Measurements from ENCODE around the gene MEIOSIN.

The MEIOSIN gene

DNA sequence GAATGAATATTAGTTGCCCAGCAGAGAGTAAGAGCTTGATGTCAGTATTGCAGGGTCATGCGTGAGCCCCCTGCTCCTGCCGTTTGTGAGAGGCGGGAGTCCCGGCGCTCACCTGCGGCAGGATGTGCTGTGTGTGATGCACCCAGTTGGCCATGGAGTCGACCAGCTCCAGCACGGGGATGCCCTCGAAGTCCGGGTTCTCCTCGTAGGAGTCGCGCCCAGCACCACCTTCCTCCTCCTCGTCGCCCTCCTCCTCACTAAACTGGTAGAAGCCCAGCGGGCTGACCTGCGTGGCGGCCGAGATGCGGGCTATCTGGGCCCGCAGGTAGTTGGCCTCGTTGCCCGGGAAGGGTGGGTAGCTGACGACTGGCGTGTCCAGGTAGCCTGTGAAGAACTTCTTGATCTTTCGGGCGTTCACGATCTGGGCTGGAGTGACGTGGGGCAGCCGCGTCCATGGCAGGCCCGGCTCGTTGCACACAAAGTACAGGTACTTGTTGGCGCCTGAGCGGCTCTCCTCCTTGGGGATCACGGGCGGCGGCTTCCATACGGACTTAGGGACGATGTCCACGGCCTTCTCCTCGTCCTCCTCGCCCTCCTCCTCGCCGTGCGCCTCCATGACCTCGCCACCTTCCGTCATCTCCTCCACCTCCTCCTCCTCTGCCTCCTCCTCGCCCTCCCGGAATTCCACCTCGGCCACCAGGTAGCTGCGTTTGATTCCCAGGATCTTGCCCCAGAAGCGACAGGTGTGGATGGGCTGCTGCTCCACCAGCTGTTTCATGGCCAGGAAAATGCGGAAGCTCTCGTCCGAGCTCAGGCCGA is 71.1 kb downstream of the MEIOSIN start:
- TF ChIP-seq ZNF274 (IDR thresholded peaks at IDR 0.05; ENCODE audit: low read depth, low read length) = no peak
- H3K4me3 ChIP-seq (ENCODE audit: low read length) = no peak overlapping the region

DNA sequence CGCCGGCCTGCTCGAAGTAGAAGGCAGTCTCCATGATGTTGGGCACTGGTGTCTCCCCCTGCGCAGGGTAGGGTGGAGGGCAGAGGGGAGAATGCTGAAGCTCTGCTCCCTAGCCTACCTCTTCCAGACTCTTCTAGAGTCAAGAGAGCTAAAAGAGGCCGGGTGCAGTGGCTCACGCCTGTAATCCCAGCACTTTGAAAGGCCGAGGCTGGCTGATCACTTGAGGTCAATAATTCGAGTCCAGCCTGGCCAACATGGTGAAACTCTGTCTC is 71.7 kb downstream of the MEIOSIN start:
- TF ChIP-seq ZNF274 (IDR thresholded peaks at IDR 0.05; ENCODE audit: low read depth, low read length) = no peak
- no peak overlapping the region for H3K4me3 ChIP-seq (ENCODE audit: low read length)

DNA sequence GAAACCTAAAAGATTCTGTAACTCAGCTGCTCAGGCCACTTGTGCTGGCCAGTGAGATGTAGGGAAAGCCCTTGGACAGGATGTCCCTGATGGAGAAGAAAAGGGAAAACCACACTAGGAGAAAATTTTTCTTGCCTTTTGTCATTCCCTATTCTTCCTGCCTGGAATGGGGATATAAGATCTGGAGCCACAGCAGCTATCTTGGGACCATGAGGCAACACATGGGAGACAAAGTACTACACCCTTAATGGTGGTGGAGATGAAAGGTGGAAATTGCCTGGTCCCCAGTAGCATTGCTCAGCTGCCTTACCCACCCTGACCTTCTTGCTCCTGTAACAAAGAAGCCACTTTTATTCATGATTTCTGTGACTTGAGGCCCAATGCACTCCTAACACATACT is 72.5 kb downstream of the MEIOSIN start:
- TF ChIP-seq ZNF274 (IDR thresholded peaks at IDR 0.05; ENCODE audit: low read depth, low read length) = no peak
- H3K4me3 ChIP-seq (ENCODE audit: low read length) = no peak overlapping the region

DNA sequence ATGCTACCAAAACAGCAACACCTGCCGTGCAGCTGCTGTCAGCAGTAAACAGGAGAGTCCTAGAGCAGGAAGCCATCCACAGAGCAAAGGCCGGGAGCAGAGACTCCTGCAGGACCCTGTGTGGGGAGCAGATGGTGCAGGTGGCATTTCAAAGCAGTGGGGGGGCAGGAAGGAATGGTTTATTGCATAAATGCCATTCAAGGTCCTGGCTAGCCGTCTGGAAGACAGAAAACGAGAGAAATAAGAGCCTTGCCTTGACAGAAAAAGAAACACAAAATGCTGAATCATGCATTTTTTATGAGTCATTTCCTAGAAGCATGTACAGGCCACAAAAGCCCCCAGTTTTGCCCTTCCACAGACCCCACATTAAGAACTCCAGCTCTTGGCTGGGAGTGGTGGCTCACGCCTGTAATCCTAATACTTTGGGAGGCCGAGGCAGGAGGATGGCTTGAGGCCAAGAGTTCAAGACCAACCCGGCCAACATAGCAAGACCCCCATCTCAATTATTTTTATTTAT is 76.5 kb downstream of the MEIOSIN start:
- no peak for TF ChIP-seq ZNF274 (IDR thresholded peaks at IDR 0.05; ENCODE audit: low read depth, low read length)
- no peak overlapping the region for H3K4me3 ChIP-seq (ENCODE audit: low read length)

DNA sequence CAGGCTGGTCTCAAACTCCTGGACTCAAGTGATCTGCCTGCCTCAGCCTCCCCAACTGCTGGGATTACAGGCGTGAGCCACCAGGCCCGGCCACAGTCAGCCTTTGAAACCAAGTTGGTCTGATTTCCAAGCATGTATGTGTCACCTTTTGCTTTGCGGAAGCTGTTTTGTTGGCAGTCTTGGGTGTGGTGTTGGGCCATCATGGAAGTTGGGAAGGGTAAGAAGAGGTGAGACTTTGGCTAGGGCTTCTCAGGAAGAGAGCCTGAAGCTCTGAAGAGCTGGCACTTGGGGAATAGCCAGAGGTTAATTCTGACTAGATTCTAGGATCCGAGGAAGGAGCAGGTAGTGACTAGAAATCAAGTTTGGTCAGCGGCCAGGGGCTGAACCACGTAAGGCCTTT is 79.1 kb downstream of the MEIOSIN start:
- no peak for TF ChIP-seq ZNF274 (IDR thresholded peaks at IDR 0.05; ENCODE audit: low read depth, low read length)
- H3K4me3 ChIP-seq (ENCODE audit: low read length) = no peak overlapping the region
